Endothelial cell of umbilical vein (primary cell): Measurements from ENCODE around the gene CCL17.

Source experiments
- CTCF ChIP-seq, 2 donors: IDR thresholded peaks; 1 replicate in 1 of 2; 2 replicates in 1 of 2; pipeline ENCODE4 v1.5.1; 2011; ENCODE audit warnings: low read length in 2 of 2, mild to moderate bottlenecking in 2 of 2, moderate library complexity in 2 of 2, control low read depth in 1 of 2, inconsistent platforms in 1 of 2, low read depth in 1 of 2; ENCODE audit not compliant: insufficient read depth in 1 of 2; ENCODE audit errors: extremely low read depth in 1 of 2
- EZH2 ChIP-seq: IDR thresholded peaks from 2 replicates; pipeline ENCODE4 v1.6.1; 2012; ENCODE audit warnings: borderline replicate concordance, low read depth, mild to moderate bottlenecking, moderate library complexity, low read length, inconsistent platforms; ENCODE audit not compliant: severe bottlenecking
- JUN ChIP-seq: IDR thresholded peaks from 2 replicates; pipeline ENCODE4 v1.6.1; 2011; ENCODE audit warnings: borderline replicate concordance, low read depth; ENCODE audit not compliant: insufficient read length, insufficient read depth
- POLR2A ChIP-seq: IDR thresholded peaks from 2 replicates; pipeline ENCODE4 v1.6.1; 2012; ENCODE audit warnings: low read depth, mild to moderate bottlenecking, control low read depth, low read length

DNA sequence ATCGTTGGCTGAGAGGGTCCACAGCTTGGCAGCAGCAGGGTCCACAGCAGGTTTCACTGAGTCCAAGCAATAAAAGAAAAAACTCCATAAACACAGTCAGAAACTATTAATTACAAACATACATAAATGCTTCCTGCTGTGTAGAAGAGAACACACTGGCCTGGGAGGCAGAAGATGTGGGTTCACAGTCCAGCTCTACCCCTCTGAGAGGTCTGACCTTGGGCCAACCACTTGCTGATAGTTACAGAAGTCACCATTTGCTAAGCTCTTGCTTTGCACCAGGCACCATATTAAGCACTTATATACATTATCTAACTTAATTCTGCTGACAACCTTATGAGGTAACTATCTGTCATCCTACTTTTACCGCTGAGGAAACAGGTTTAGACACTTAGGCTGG, 27.9 kb downstream of the CCL17 start:
- TF ChIP-seq CTCF (IDR thresholded peaks at IDR 0.05; ENCODE audit: extremely low read depth in 1 of 2, insufficient read depth in 1 of 2, low read depth in 1 of 2, low read length in 2 of 2) (no peak), JUN (no peak), POLR2A (no peak), EZH2 (no peak)
